HG02981 (cell line): ENCODE measurements around the gene HSDL1.
"Not testable (repeated sequence)": the region's sequence is repeated elsewhere in the genome, so short reads cannot be mapped to it uniquely, and the experiment has no call there.

Experiments
- ATAC-seq: cut with Tn5 transposase; IDR thresholded peaks from one replicate; pipeline ENCODE4 v1.9.1; 2021; ENCODE audit warnings: mild to moderate bottlenecking, moderate library complexity; ENCODE audit not compliant: unreplicated experiment

HSDL1 gene

DNA sequence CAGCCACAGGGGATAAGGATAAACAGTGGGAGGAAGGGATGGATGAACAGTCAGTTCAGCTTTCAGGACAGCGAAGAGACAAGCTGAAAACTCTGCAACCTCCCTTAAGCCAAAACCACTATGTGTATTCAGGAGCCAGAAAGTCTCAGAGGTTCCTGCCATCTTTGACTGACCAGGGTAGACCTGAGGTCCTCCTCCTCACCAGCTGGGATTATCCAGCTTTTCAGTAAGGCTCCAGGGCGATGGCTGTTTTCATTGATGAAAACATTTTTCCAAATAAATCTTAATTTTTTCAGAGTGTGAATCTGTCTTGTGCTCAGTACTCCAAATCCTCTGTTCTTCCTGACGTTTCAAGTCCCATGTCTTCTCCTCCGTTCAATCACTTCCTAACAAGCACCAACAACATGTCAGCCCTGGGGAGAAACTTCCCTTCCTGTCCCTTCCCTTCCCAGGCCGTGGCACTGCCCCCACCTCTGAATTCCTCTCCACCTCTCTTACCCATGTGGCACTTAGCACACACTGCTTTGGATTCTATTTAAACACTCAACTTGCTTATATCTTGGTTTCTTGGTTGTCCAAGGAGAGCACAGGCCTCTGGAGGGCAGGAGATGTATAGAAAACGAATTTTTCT is 5.2 kb downstream of the HSDL1 start:
- ATAC-seq = no peak

DNA sequence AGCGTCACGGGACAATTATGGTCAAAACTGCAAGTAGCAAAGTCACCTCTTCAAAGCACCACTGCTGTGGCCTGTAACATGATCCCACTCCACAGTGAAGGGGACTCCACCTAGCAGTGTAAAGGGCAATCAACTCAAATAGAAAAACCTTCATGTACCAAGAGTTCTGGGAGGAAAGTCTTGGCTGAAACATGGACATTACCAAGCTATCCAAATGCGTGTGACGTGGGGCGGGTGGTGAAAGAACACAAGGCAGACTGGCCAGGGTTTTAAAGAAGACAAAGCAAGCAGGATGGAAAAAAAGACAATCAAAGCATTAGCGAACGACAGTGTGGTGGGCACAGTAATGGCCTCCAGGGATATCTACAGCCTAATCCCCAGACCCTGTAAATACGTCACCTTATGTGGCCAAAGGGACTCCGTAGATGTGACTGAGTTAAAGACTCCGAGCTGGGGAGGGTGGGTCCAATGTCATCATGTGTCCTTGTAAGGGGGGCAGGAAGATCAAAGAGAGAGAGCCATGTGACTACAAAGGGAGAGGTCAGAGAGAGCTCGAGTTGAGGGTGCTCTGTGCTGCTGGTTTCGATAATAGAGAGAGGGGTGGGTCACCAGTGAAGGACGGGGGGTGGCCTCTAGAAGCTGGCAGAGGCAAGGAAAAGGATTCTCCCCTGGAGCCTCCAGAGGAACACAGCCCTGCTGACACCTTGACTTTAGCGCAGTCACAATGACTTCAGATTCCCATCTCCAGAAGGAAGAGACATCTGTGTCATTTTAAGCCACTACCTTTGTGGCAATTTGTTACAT is 6.0 kb downstream of the HSDL1 start:
- no peak for ATAC-seq

DNA sequence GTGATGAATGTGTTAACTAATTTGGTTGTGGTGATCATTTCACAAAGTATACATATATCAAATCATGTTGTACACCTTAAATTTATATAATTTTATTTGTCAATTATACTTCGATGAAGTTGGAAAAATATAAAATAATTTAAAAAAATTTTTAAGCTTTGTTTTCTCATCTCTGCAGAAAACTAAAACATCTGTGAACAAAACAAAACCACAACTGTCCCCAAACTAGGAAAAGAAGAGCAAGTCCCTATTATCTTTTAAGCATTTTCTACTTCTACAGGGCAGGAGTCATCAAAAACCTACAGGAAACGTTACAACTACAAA is 6.5 kb downstream of the HSDL1 start:
- no peak for ATAC-seq

DNA sequence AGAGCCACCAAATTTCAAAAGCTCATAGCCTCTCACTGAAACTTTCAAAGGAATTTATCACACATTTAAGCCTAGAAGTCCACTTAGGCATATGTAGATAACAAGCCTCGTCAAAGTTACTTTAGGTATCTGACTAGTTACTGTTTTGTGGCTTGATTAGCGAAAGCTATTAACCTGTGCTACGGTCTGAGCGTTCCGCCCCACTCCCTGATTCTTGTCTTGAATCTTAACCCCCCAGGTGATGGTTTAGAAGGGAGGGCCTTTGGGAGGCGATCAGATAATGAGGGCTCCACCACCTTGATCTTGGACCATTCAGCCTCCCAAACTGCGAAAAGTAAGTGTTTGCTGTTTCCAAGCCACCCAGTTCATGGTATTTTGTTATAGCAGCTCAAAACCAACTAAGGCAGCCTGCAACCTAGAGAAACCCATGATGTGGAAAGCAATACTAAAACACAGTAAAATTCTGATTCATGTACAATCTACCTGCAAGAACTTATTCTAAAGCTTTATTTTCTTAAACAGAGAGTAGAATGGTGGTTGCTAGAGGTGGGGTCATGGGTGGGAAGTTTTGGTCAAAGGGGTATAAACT is 7.1 kb downstream of the HSDL1 start:
- no peak for ATAC-seq

DNA sequence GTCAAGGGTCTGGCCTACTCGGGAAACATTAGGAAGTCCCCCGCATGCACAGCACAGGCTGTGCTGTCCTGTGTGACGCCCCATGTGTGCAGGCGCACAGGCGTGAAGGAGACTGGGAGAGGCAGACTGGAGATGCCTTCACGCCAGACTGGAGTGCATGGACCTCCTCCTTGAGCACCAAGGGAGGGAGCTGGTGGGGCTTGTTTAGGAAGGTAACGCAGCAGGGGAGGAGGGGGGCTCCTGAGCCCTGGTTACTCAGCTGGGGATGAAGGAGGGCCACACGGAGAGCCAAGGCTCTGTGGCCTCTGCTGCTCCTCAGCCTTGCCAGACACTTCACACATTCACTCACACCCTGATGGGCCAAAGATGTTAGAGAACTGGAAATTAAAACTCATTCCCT is 7.7 kb downstream of the HSDL1 start:
- no peak for ATAC-seq

DNA sequence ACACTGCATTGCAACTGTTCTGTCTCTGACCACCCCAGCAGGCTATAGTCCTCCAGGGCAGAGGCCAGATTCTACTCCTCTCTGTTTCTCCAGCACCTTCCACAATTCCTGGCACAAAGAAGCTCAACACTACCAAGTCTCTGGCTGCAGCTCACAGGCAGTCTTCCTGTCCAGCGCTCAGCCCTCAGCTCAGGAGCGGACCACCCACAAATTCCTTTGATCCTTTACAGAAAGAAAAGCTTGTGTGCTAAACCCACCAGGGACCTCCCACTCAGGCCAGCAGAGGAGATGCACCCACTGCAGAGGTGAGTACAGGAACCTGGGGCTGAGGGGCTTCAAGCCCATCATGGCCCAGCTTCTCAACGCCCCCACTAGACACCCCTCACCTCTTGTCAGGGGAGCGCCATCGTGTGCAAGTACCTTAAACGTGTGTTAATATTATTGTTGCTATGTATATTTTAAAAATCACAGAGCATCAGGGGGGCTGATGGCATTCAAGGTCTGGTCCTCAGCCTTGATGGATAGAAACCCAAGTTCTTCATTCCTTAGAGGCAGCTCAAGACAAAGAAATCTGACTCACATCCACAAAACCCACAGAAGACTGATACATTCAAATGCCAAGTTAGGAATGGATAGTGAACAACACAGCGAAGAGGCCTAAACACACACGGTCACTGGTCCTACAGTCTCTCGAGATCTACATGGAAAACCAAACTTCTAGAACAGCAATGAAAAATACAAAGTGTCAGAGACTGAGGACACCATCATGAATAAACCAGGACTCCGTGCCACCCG is 8.4 kb downstream of the HSDL1 start:
- ATAC-seq = no peak

DNA sequence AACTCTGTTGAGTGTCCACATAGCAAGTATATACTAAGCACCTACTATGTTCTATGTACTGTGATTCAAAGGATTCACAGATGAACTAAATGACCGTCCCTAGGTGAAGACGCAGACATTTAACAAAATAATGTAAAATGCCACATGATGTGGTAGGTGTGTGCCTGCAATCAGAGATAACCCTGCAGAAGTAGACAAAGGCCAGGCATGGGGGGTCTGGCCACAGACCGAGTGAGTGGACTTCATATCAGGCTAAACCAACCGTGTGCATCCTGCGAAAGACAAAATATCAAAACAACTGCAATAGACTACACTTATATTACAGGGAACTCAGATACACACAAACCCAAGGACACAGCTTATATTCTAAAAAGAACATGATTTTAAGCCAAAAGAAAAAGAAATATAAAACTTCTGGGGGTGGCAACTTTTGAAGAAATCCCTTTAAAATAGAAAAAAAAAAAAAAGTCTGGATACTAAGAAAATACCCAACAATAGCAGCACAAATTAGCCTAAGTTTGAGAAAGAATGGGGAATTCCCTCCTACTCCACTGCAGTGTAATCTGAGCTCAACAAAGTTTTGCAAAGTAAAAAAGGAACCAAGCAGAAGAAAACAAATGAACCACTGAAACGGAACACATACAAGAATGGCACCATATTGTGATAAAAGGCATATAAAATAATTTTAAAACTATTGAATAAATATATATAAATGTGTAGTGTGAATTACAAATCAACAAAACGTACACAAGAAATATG is 12.3 kb downstream of the HSDL1 start:
- ATAC-seq = no peak

DNA sequence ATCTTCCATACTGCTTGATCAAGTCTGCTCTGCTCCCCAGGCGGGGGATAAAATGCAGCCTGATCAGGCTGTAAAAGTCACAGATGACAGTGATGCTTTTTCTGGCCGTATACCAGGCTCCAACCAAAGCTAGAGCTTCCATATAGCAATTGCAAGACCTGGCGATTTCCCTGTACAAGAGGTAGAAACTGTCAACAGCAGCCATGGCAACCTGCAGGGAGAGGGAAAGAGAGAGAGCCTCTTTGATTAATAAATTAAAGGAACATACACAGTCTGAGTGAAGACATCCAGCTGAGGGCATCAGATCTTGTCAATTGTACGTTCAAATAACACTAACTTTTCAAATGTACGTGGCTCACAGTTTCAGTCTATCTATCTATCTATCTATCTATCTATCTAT is 13.9 kb downstream of the HSDL1 start:
- no peak for ATAC-seq

DNA sequence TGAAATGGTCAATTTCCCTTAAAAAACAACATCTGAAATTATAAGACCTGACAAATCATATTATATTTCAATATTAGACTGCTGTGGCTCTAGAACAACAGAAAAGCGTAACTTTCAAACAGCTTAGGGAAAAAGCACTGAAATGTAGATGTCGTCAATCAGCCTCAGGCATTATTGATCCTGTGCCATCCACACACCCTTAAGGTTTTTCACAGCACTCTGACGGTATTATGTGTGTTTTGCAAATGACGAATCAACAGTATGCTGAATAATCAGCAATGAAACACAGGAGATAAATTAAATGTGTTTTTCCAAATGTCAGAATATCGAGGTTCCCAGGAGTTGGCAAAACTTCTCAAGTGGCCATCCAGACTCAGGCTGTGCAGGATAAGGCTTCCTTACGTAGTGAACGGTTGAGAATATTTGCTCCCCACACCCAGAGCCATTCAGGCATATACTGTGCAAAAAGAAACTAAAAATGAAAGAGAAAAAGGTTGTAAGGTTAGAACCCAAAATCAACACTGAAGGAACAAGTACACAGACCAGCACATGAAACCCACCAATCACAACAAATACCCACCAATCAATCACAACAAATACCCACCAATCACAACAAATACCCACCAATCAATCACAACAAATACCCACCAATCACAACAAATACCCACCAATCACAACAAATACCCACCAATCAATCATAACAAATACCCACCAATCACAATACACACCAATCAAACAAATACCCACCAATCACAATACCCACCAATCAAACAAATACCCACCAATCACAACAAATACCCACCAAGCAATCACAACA is 20.5 kb downstream of the HSDL1 start:
- no peak for ATAC-seq

DNA sequence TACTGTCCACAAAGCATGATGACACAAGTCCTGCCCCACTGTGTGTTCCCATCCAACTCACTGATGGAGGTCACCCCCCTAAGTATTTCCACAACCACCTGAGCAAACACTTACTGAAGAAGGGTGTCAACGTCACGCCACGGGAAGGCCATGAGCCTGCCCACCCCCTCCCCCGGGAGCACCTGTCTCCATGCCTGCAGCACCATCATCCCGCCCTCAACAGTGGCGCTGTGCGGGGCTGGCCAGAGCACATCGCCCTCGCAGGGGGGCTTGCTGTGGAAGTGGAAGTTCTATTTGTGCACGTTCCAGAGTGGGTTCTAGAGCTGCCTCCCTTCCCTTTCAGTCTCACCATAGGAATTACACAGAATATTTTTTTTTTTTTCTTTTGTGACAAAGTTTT is 24.0 kb downstream of the HSDL1 start:
- ATAC-seq = no peak

DNA sequence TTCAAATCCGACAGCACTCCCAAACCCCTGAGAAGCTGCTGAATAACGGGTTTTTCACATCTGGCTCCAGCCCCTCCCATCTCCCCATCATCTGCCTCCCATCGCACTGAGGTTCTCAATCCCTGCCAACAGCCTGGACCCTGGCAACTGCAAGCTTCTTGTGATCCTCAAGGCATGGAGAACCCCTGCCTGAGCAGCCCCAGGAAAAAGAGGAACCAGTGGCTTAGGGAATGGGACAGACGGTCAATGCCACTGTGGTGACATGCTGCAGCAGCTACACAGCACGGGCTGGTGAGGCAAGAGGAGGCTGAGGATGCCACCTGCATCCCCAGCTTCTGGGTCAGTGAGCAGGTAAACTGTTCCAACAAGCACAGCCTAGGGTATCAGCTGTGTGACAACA is 25.0 kb downstream of the HSDL1 start:
- ATAC-seq = no peak

DNA sequence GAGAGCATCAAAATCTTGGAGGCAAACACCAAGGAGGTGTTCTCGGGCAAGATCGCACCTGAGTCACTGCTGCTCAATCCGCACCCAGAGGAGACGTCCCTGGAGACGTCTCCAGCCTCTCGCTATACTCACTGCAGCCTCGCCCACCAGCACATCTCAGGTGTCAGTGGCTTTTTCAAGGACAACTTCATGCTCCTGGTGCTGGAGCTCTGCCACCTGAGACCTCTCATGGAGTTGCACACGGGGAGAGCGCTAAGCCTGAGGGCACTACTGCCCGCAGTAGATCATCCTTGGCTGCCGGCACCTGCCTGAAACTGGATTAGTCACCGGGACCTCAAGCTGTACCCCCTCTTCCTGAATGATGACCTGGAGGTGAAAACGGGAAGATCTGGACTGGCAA is 25.6 kb downstream of the HSDL1 start:
- ATAC-seq = no peak

DNA sequence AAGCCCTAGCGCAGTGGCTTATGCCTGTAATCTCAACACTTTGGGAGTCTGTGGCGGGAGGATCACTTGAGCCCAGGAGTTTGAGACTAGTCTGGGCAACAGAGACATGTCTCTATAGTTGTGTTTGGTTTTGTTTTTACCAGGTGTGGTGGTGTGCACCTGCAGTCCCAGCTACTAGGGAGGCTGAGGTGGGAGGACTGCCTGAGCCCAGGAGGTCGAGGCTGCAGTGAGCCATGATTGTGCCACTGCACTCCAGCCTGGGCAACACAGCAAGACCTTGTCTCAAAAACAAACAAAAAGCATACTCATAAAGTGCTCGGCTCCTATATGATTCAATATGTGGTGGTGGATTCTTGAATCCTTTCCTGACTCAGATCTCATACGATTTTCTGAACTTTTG is 26.7 kb downstream of the HSDL1 start:
- ATAC-seq = not testable (repeated sequence)

DNA sequence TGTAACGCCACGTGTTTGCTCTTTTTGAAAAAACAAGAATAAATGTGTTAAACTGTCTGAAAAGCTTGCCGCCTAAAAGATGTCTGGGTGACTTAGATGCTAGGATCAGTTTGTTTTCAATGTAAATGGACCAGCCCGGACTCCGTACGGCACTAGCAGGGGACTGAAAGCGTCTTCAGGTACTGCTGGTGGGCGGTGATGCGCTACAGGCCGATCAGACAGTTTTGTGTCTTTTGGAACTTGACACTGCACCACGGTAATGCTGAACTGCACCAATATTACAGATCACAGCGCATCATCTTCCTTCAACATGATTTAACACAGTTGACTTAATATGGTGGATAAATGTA is 27.5 kb downstream of the HSDL1 start:
- ATAC-seq = no peak

DNA sequence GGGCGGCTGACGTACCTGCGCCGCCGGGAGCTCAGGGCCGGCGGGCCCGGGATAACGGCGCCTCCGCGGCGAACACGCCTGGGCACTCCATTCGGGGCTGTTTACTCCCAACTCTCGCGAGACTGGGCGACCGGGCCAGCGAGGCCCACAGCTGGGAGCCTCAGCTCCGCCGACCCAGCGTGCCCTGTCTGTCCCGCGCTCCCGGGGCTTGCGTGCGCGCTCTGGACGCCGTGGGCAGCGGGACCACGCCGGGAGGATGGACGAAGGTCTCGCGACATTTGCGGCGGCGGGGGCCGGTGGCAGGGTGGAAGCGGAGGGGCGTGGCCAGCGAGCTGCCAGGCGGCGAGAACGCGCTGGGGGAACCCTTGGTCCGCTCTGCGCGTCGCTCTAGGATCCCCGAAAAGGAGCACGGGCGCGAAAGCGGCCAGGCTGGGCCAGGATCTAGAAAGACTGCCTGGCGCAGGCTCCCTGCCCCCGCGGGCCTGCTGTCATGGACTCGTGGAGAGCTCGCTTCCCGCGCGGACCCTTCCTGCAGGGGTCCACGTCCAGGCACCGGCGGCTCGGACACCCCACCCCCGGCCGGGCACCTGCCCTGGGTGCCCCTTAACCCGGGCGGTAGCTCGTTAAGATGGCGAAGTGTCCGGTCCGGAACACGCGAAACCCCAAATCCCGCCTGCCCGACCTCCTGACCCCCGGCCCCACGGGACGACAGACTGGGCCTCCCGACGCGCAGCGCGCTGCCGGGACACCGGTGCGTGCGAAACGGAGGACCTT is 28.1 kb downstream of the HSDL1 start, which contains the start of gene MBTPS1:
MBTPS1 (minus strand) TSS at position 223 of the 774 bp plus-strand sequence. CDS start 15,159 bp downstream, outside the sequence.
- ATAC-seq = peak; percentile 91

DNA sequence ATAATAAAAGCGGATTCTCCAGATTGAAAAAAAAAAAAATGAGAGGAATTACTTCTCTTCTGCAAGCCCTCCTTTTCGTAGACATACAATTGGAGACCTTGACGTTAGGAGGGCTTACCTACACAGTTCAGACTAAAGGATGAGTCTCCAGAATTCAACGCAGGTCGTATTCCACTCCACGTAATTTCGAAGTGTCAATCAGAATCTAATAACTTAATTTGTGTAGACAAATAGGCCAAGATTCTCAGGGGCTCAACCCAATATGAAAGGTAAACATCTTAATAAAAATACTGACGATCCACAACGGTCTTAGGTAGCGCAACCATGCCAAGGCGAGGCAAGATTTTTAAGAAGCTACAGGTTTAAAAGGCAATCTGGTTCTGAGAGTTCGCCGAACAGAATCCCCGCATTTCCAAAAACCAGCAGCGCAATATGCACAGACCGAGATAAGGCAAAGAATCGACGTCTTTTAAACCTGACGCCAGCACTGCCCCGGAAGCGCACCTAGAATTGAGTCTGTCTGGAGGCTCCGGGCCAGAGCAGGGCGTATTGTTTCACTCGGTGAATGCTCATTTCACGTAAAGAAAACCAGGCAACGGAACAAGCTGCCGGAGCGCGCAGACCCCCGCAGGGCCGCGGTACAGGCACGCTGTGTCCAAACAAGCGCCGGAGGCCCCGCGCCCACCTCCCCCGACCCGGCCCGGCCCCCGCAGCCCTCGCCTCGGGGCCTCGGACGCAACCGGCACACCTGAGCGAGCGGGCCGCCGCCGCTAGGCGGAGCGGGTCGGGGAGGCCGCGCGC is 28.9 kb downstream of the HSDL1 start:
- ATAC-seq = peak; percentile 34

DNA sequence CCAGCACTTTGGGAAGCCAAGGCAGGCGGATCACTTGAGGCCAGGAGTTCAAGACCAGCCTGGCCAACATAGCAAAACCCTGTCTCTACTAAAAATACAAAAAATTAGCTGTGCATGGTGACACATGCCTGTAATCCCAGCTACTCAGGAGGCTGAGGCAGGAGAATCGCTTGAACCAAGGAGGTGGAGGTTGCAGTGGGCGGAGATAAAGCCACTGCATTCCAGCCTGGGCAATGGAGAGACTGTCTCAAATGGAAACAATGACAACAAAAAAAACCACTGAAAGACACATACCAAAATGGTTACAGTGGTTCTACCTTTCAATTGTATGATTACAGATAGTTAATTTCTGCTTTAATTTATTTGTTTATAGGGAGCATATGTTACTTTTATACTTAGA is 33.0 kb downstream of the HSDL1 start:
- ATAC-seq = not testable (repeated sequence)

DNA sequence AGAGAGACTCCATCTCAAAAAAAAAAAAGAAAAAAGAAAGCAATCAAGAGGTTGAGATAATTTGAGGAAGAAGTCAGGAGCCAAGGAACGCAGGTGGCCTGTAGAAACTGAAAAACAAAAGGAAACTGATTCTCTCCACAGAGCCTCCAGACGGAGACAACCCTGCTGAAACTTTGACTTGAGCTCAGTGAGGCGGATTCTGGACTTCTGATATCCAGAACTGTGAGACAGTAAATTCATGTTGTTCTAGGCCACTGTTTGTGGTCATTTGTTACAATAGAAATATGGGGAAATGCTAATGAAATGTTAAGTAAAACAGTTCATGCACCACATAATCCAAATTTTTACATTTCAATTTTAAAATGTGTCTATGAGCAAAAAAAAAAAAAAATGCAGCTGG is 33.5 kb downstream of the HSDL1 start:
- no peak for ATAC-seq
